Cerebellar nuclear complex (tissue), 1 donor: ENCODE results near the gene NLRP10.
"Not testable (repeated sequence)": the region's sequence is repeated elsewhere in the genome, so short reads cannot be mapped to it uniquely, and the experiment has no call there.

Experiments
- DNase-seq, 2 experiments: peaks; one replicate each; lab custom pipeline; 2025; lab: John Stamatoyannopoulos, UW

NLRP10 gene, protein sequence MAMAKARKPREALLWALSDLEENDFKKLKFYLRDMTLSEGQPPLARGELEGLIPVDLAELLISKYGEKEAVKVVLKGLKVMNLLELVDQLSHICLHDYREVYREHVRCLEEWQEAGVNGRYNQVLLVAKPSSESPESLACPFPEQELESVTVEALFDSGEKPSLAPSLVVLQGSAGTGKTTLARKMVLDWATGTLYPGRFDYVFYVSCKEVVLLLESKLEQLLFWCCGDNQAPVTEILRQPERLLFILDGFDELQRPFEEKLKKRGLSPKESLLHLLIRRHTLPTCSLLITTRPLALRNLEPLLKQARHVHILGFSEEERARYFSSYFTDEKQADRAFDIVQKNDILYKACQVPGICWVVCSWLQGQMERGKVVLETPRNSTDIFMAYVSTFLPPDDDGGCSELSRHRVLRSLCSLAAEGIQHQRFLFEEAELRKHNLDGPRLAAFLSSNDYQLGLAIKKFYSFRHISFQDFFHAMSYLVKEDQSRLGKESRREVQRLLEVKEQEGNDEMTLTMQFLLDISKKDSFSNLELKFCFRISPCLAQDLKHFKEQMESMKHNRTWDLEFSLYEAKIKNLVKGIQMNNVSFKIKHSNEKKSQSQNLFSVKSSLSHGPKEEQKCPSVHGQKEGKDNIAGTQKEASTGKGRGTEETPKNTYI

DNA sequence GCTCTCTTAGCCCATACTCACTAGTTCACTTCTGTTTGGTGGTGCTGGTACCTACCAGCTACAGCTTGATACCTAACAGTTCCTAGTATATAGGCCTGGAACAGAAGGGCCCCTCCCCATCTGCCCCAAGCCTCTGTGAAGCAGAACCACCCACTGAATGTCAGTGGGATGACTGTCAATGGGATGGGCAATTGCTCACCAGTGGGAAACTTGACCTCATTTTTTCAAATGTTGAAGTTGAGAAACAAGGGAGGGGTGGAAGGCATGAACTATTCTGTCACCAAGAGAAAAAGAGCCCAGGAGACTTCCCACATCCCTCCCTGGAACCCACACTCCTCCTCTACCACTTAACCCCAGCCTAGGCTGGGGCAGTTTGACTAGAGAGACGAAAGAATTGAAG lies at the start of gene NLRP10:
TSS of gene NLRP10 (minus strand) at position 62 of the 400 bp plus-strand sequence. CDS start 1,952 bp downstream, outside the sequence.
- no peak for DNase-seq

DNA sequence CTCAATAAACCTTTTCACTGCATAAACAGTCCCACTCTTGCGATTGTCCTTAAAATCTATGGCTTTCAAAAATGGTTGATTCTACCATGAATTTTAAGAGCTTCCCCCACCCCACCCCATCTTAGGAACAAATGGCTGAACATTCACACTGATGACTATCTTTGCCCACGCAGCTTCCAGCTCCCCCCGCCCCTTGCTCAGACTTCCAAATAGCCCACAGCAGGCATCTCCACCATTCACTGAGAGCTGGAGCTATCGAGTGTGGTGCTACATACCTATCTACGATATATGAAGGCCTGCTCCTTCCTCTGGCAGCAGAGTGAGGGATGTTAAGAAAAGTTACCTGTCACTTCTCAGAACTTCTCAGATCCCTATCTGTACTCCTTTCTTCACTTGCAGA lies 48.6 kb upstream of the NLRP10 start:
- no peak for DNase-seq

DNA sequence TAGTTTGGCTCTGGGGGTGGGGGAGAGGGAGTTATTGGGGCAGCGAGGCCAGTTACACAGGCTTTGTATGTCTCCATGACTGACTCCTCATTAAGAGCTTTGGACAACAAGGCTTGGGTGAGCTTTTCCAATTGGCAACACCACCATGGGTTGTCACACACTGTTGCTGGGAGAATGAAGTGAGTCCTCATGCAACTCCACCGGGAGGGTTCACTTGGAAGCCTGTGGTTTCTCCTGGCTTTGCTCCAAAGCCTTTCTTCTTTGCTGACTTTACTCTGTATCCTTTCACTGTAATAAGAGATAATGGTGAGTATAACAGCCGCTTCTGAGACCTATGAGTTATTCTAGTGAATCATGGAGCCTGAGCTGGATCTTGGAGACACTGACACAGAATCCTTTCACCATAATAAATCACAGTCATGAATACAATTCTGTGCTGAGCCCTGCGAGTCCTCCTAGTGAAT lies 46.8 kb upstream of the NLRP10 start:
- no peak for DNase-seq

- no peak for DNase-seq
Measured at GRCh38 chr11:8011371-8011770, 46.1 kb upstream of the NLRP10 start.

DNA sequence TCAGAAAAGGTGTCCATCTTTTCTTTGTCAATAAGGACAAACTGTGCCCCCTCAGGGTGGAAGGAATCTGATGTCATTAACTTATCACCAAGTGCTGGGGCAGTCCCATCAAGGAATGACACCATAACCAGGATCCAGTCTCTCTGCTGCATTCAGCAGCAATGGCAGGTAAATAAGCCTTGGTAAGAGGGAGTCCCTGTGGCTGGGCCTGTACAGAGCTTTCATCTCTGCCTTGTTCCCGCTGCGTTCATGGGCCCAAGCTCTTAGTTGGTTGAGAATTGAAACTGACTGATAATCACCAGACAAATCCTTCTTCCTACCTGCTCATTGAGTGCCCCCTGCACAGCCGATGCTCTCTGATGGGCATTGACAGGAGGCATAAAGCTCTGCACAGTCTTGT lies 44.6 kb upstream of the NLRP10 start:
- no peak for DNase-seq

GRCh38 chr11:8008212-8008611 lies 43.0 kb upstream of the NLRP10 start:
- no peak for DNase-seq

- peak in 1 of 2 experiments; percentile 3 for DNase-seq
Measured at GRCh38 chr11:8006349-8006977, 41.2 kb upstream of the NLRP10 start.

DNA sequence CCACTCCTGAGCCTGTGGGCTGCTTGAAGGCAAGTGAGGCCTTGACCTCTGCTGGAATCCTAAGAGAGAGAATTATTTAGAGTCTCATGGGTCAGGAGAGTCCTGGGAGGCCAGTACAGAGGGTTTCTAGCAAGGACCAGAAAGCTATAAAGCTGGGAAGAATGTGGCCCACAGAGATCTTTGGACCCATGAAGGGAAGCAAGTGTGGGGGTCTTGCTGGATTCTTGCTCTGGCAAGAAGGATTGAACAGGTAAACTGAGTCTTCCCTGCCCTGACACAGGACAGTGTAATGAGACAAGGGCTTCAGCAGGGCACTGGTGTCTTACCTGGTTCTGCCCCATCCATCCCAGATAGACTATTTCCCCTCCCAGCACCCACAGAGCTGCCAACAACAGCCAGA lies 40.3 kb upstream of the NLRP10 start:
- no peak for DNase-seq

- no peak for DNase-seq
Measured at GRCh38 chr11:8004008-8004407, 38.8 kb upstream of the NLRP10 start.

DNA sequence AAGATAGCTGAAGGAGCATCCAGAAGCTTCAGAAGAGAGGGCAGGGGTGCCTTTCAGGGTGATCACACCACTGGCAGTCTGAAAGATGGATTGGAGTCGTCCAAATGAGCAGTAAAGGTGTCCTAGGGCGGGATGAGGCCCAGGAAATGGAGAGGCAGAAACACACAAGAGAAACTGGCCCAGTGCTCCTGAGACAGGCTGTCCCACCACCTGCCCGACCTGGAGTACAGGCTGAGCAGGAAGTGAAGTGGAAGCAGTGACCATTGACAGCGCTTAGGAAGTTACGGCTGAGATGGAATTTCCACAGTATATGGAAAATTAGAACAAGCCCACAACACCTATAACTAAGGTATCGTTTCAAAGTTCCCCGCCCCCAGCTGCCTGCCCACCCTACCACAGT lies 37.9 kb upstream of the NLRP10 start:
- no peak for DNase-seq

GRCh38 chr11:8002676-8003075 lies 37.4 kb upstream of the NLRP10 start:
- DNase-seq: no peak

DNA sequence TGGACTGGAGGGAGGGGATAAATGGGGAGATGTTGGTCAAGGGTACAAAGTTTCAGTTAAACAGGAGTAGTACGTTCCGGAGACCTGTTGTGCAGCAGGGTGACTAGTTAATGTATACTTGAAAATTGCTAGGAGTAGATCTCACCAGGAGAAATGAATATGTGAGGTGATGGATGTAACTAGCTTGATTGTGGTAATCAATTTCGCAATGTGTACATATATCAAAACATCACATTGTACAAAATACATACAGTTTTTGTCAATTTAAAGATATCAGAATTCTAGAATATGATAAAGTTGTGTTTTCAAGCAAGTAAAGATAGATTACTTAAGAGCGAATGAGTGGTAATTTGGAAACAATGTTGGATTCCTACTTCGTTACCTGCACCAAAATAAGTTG lies 35.1 kb upstream of the NLRP10 start:
- DNase-seq: no peak

GRCh38 chr11:7999795-8000194 lies 34.5 kb upstream of the NLRP10 start:
- DNase-seq: no peak

- DNase-seq: no peak
Measured at GRCh38 chr11:7994581-7995278, 29.5 kb upstream of the NLRP10 start.

- DNase-seq: not testable (repeated sequence)
Measured at GRCh38 chr11:7987560-7987883, 22.3 kb upstream of the NLRP10 start.

DNA sequence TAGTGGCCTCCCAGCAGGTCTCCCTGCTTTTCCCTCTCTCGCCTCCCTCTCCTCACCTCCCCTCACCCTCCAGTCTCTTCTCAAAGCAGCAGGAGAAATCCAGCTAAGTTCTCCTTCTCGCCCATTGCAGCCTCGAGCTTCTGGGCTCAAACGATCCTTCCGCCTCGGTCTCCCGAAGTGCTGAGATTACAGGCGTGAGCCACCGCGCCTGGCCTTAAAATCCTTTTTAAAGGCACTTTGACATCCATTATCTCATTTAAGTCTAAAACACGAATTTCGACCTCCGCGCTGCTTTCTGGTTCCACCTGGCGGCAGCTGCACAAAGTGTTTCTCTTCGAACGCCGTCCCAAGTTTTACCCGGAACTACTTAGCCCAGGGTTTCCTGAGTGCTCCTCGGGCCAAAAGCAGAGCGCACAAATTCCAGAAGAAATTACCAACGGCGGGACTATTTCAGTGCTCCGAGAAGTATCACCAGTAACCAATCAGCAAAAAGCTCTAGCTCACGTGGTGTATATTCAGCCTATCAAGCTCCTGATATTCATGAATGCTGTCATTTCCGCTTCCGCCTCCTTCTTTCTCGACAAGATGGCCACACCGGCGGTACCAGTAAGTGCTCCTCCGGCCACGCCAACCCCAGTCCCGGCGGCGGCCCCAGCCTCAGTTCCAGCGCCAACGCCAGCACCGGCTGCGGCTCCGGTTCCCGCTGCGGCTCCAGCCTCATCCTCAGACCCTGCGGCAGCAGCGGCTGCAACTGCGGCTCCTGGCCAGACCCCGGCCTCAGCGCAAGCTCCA lies 21.7 kb upstream of the NLRP10 start, which contains the start of gene EIF3F:
TSS of gene EIF3F (plus strand) at position 570 of the 792 bp plus-strand sequence. CDS start at position 586, 16 bp downstream.
- peak; percentile 50 to 95 for DNase-seq

DNA sequence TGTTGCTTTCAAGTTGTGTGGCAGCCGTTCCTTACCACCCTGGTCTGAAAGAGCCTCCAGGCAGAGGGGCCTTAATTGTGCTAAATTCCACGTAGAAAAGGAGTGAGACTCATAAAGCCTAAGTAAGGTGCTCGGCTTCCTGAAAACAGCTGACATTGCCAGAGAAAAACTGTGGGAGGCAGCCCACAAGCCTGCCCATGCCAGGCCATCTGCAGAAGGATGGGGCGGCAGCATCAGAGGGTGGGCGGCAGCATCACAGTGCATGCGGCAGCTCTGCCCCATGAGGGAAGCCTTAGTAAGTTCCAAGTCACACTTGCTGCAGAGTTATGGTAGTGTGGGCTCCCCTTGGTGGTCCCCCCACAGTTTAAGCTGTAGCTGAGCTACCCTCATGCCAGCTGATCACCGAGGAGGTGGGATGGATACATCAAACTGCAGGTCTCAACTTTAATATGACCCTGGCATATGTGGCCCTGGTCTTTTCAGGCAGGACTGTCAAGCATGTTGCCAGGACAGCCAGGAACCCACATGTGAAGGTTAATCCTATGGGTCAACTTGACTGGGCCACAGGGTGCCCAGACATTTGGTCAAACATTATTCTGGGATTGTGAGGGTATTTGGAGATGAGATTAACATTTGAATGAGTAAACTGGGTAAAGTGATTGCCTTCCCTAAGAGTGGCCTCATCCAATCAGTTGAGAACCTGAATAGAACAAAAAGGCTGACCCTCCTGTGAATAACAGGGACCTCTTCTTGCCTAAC lies 18.8 kb upstream of the NLRP10 start:
- no peak for DNase-seq

- DNase-seq: no peak
Measured at GRCh38 chr11:7982582-7983119, 17.4 kb upstream of the NLRP10 start.

GRCh38 chr11:7981619-7982157 lies 16.4 kb upstream of the NLRP10 start:
- no peak for DNase-seq
